Body of pancreas (tissue), 4 donors: ENCODE measurements around the gene DTX1.

ENCODE experiments used
- POLR2A ChIP-seq, 3 donors: fragments of 450-650 bp; IDR thresholded peaks; one replicate each; pipeline ENCODE4 v1.6.1; 2016; ENCODE audit warnings: antibody characterized with exemption in 3 of 3, mild to moderate bottlenecking in 2 of 3
- TF ChIP-seq, protein P1 (sequence below), 7 experiments: fragments of 450-650 bp in 4 of 7; fragments of 200-600 bp in 3 of 7; sonication (generic) in 3 of 7; IDR thresholded peaks; one replicate each; pipeline ENCODE4 v1.5.1; 2016 to 2019; ENCODE audit warnings: antibody characterized with exemption in 7 of 7

DNA sequence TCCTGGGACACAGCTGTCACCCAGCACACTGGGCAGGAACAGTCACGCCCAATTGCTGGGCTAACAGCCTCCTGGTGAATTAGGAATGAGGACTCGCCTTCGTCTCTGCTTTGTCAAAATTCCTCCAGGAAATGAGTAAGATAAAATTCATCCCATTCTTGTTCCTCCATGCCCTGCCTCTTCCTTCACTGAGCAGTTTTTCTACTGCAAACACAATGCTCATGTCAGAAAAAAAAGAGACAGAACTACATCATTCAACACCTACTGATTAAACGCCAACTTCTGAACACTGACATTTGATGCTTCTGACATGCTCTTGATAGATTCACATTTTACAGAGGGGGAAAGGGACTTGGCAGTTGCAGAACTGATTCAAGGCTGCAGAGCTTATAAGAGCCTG, 37.5 kb upstream of the DTX1 start:
- TF ChIP-seq, protein P1, sequence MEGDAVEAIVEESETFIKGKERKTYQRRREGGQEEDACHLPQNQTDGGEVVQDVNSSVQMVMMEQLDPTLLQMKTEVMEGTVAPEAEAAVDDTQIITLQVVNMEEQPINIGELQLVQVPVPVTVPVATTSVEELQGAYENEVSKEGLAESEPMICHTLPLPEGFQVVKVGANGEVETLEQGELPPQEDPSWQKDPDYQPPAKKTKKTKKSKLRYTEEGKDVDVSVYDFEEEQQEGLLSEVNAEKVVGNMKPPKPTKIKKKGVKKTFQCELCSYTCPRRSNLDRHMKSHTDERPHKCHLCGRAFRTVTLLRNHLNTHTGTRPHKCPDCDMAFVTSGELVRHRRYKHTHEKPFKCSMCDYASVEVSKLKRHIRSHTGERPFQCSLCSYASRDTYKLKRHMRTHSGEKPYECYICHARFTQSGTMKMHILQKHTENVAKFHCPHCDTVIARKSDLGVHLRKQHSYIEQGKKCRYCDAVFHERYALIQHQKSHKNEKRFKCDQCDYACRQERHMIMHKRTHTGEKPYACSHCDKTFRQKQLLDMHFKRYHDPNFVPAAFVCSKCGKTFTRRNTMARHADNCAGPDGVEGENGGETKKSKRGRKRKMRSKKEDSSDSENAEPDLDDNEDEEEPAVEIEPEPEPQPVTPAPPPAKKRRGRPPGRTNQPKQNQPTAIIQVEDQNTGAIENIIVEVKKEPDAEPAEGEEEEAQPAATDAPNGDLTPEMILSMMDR (IDR thresholded peaks at IDR 0.05), result no peak
- no peak for TF ChIP-seq POLR2A (IDR thresholded peaks at IDR 0.05)
